ENCODE measurements around the gene CSNK1D. TPM values are rescaled to one million over a fixed set of nuclear protein-coding genes. Genes with fewer than 3 reads are reported as not detected.

Gene CSNK1D
- 100 to 1,000 TPM; 140 to 142 TPM for total RNA-seq

DNA sequence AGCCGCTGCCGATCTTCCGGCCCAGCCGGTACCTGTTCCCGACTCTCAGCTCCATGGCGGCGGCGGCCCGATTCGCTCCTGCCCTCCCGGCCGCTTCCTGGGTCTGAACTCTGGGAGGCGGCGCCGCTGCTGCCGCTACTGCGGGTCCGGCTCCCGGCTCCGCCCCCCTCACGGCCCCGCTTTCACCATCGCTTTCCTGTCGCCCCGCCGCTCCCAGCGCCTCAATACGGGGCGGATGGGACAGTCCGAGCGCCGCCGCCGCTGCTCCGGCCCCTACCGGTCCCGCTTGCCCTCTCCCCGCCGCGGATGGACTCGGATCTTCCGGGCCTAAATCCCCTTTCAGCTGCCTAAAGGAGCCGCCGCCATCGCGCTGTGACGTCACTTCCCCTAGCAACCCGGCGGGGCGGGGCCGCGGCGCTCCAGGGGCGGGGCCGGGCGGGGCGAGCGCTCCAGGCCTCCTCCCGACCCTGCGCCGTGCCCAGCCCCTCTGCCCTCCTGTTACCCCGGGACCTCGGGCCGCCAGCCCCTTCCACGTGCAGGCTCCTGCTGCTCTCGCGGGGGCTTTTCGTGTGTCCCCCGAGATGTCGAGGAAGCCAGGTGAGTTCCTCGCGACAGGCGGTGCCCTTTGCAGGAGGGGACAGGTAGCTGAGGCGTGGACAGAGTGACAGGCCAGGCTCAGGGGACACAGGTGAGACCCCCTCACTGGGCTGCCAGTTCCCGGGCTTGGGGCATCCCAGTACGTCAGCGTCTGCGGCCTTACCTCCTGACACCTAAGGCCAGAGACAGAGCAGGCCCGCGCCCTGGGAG lies at the start of gene CSNK1D:
CSNK1D (minus strand) TSS at position 374 of the 807 bp plus-strand sequence; CDS start at position 55, 319 bp downstream.
- Mint-ChIP-seq H3K27ac (peak within 1 kb of the TSS; percentile 99), H3K4me3 (peak within 1 kb of the TSS; percentile 93), H3K9me3 (no peaks in the 10 kb centered on the region), H3K36me3 (ENCODE audit: low read depth) (peaks cover 48% of the 10 kb centered on the region), H3K27me3 (no peaks in the 10 kb centered on the region), H3K4me1 (peaks cover 36% of the 10 kb centered on the region)
- peak; percentile 91 for ATAC-seq (replicated peaks)

DNA sequence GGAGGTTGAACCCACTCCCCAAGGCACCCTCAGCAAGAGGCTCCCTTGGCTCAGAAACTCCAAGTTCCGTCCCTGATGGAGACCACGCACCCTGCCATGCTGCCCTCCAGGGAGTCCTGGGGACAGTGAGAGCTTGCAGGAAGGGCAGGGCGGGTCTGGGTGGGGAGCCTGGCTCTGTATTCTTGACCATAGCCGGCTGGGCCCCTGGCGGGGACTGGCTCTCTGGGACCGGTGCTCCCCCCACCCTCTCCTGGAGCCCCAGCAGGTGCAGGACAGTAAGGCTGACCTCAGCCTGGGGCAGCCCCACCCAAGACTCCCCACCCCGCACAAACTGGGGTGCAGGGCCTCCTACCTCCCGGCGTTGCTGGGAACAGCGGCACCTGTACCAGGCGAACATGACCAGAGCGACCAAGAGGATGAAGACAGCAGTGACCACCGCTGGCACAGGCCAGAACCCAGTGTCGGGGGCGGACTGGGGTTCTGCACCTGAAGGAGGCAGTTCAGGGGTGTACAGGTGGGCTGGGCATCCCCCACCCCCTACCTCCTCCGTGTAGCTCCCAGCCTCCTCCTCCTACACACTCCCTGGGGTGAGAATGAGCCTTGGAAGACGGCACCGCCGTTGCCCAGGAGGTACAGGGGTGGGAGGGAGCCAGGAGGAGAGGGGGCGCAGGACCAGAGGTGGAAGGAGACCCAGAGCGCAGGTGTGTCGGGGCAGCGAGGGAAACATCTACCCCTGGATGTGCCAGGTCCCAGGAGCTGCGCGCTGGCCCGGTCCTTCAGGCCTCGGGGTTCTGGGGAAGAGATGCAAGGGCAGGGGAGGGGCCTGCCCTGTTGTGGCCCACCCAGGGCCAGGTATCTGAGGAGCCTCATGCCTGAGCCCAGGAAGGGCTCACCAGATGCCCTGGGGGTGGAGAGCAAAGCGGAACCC lies 49.3 kb upstream of the CSNK1D start:
- H3K36me3 Mint-ChIP-seq (ENCODE audit: low read depth) = peaks cover 52% of the 10 kb centered on the region
- H3K4me3 Mint-ChIP-seq = no peak overlapping the region
- no peak for ATAC-seq (replicated peaks)
- no peaks in the 10 kb centered on the region for H3K9me3 Mint-ChIP-seq
- H3K4me1 Mint-ChIP-seq = peaks cover 9% of the 10 kb centered on the region
- no peaks in the 10 kb centered on the region for H3K27me3 Mint-ChIP-seq
- H3K27ac Mint-ChIP-seq = no peak overlapping the region

DNA sequence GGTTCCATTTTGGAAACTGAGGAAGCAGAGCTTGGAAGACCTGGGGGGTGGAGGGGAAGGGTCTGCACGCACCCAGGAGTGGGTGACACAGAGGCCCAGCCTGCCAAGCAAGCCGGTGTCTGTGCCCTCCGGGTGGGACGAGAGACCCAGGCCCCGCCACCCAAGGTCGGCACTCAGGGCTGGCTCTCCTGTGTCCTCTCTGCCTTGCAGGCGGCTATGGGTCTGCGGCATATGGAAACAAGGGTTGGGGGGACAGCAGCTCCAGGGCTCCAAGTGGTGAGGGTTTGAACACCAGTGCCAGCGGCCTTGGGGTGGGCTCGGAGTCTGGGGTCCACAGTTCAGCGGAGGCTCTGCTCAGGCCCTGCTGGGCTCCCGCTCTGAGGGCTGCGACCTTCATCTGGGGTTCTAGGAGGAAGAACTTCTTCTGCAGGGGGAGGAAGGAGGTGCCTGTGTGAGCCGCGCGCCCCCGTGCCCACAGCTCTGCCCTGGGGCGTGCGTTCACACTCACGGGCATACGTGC lies 48.5 kb upstream of the CSNK1D start:
- Mint-ChIP-seq H3K36me3 (ENCODE audit: low read depth) (peaks cover 59% of the 10 kb centered on the region), H3K4me3 (no peak overlapping the region), H3K9me3 (no peaks in the 10 kb centered on the region), H3K27me3 (no peaks in the 10 kb centered on the region), H3K4me1 (peaks cover 9% of the 10 kb centered on the region), H3K27ac (no peak overlapping the region)
- peak; percentile 25 for ATAC-seq (replicated peaks)

DNA sequence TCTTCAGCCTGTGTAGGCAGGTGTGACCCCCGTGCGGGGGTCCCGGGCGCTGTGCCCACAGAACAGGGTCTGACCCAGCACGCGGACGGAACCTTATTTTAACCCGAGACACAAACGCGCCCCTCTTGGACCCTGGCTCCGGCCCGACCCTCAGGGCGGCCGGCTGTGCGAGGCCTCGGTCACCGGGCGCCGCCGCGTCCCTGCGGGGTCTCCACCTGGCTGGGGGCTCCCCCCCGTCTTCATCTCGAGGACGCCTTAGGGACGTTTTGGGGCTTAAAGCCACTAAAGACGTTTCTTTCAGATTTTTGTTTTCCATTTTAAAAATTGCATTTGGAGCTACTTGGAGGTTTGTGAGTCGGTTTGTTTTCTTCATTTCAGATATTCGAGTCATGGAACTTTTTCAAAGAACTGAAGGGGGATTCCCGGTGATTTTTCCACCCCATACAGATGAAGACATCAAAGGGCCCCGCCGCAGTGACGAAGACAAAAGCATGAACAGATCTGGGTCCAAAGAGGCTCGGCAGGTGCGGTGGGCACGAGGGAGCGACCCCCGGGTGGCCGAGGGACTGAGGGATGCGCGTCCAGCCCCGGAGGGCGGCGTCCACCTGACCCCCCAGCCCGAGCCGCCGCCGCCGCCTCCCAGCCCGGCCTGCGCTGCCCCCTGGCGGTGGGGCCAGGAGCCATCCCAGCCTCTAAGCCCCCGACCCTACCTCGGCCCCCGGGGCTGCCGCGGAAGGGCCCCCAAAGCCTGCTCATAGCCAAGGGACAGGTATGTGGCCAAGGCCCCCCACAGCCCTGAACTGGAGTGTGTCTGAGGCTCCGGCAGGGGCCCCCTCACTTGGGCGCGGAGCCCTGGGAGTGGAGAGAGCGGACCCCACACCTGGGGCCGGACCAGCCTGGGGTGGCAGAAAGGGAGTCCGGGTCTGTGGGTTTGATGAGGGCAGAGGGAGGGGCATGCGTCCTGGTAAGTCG lies 47.7 kb upstream of the CSNK1D start:
- no peak overlapping the region for H3K27ac Mint-ChIP-seq

DNA sequence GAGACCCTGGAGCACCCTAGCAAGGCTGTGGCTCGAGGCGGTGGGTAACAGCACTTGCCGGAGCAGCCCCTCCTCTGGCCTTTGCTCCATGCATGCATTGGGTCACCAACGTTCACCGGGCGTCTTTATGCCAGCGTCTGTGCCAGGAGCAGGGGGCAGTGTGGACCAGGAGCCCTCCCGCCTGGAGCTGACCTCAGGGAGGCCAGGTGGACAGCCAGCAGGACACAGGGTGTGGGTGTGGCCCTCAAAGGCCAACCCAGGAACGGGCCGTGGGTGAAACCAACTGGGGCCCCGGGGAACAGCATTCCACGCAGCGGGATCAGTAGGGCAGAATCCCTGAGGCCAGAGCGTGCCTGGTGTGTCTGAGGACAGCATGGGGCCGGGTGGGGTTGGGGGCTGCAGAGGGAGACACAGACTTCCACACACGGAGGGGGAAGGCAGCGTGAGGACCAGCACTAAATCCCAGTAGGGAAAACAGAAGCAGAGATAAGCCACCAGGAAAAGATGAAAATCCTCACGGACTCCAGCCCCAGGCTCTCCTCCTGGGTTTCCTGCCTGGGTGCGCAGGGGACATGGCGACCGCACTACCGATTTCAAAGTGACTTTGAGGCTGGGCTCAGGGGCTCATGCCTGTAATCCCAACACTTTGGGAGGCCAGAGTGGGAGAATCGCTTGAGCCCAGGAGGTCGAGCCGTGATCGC lies 46.8 kb upstream of the CSNK1D start:
- peaks cover 68% of the 10 kb centered on the region for H3K36me3 Mint-ChIP-seq (ENCODE audit: low read depth)
- no peaks in the 10 kb centered on the region for H3K27me3 Mint-ChIP-seq
- H3K4me3 Mint-ChIP-seq = no peak overlapping the region
- ATAC-seq (replicated peaks) = no peak
- peaks cover 9% of the 10 kb centered on the region for H3K4me1 Mint-ChIP-seq
- H3K9me3 Mint-ChIP-seq = no peaks in the 10 kb centered on the region
- no peak overlapping the region for H3K27ac Mint-ChIP-seq

More for the DNA sequence above, 47.7 kb upstream of the CSNK1D start:
- H3K9me3 Mint-ChIP-seq = no peaks in the 10 kb centered on the region
- H3K27me3 Mint-ChIP-seq = no peaks in the 10 kb centered on the region
- peaks cover 64% of the 10 kb centered on the region for H3K36me3 Mint-ChIP-seq (ENCODE audit: low read depth)
- H3K4me3 Mint-ChIP-seq = no peak overlapping the region
- H3K4me1 Mint-ChIP-seq = peaks cover 9% of the 10 kb centered on the region
- peak; percentile 42 for ATAC-seq (replicated peaks)

DNA sequence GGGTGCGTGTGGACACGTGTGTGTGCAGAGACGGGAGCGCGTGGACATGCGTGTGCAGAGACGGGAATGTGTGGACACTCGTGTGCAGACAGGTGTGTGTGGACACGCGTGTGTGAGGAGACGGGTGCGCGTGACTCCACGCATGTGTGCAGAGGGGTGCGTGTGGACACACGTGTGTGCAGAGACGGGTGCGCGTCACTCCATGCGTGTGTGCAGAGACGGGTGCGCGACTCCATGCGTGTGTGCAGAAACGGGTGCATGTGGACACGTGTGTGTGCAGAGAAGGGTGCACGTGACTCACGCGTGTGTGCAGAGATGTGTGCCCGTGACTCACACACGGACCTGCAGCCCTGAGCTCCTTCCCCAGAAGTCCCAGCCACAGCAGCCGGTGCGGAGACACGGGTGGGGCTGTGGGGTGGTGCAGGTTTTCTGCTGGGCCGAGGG lies 46.1 kb upstream of the CSNK1D start:
- Mint-ChIP-seq H3K4me3 (no peak overlapping the region), H3K4me1 (peaks cover 9% of the 10 kb centered on the region), H3K27me3 (no peaks in the 10 kb centered on the region), H3K9me3 (no peaks in the 10 kb centered on the region), H3K27ac (no peak overlapping the region), H3K36me3 (ENCODE audit: low read depth) (peaks cover 68% of the 10 kb centered on the region)
- no peak for ATAC-seq (replicated peaks)

DNA sequence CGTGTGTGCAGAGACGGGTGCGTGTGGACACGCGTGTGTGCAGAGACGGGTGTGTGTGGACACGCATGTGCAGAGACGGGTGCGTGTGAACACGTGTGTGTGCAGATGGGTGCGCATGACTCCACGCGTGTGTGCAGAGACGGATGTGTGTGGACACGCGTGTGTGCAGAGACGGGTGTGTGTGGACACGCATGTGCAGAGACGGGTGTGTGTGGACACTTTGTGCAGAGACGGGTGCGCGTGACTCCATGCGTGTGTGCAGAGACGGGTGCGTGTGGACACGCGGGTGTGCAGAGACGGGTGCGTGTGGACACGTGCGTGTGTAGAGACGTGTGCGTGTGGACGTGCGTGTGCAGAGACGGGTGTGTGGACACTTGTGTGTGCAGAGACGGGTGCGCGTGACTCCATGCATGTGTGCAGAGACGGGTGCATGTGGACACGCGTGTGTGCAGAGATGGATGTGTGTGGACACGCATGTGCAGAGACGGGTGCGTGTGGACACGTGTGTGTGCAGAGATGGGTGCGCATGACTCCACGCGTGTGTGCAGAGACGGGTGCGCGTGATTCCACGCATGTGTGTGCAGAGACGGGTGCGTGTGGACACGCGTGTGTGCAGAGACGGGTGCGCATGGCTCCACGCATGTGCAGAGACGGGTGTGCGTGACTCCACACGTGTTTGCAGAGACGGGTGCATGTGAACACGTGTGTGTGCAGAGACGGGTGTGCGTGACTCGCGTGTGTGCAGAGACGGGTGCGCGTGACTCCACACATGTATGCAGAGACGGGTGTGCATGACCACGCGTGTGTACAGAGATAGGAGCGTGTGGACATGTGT lies 45.5 kb upstream of the CSNK1D start:
- H3K4me1 Mint-ChIP-seq = peaks cover 9% of the 10 kb centered on the region
- no peak for ATAC-seq (replicated peaks)
- H3K36me3 Mint-ChIP-seq (ENCODE audit: low read depth) = peaks cover 68% of the 10 kb centered on the region
- H3K4me3 Mint-ChIP-seq = no peak overlapping the region
- no peaks in the 10 kb centered on the region for H3K27me3 Mint-ChIP-seq
- H3K9me3 Mint-ChIP-seq = no peaks in the 10 kb centered on the region
- no peak overlapping the region for H3K27ac Mint-ChIP-seq

DNA sequence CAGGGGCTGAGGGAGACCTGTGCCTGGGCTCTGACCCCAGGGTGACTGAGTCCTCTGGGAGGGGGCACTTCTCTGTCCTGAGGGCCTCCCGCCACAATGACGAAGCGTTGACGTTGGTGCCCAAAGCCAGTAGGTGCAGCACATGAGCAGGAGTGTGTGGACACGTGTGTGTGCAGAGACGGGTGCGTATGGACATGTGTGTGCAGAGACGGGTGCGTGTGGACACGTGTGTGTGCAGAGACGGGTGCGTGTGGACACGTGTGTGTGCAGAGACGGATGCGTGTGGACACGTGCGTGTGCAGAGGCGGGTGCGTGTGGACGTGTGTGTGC lies 44.6 kb upstream of the CSNK1D start:
- H3K9me3 Mint-ChIP-seq = no peaks in the 10 kb centered on the region
- H3K27me3 Mint-ChIP-seq = no peaks in the 10 kb centered on the region
- ATAC-seq (replicated peaks) = no peak
- H3K27ac Mint-ChIP-seq = no peak overlapping the region
- H3K4me3 Mint-ChIP-seq = no peak overlapping the region
- peaks cover 6% of the 10 kb centered on the region for H3K4me1 Mint-ChIP-seq
- H3K36me3 Mint-ChIP-seq (ENCODE audit: low read depth) = peaks cover 68% of the 10 kb centered on the region

DNA sequence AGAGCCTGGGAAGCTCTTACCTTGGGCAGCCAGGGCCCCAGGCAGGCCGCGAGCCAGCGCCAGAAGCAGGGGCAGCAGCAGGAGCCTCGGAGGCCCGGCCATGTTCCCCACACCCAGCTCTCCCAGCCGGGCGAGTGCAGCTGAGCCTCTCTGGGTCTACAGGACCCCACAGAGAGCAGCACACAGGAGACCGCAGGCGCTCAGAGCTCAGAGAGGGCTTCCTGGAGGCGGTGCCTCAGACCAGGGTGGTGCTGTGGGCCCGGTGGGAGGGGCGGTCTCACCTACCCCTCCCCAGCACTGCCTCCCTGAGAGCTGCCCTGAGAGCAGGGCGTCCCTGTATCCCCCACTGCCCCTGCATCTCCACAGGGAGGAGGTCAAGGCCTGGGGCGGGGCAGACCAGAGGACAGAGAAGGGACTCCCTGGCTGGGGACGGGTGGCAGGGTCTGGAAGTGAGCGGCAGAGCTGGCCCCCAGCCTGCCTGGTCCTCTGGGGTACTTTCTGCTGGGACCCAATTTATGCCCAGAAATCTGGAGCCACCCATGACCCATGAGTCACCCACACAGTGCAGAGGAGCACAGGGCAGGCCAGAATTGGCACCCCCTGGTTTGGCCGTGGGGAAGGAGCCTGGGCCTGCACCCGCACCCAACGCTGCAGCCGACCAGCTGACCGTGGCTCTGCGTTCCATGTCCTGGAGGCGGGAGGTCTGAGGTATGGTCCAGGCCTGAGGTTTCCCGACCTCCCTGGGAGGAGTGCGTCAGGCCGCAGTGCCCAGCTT lies 44.1 kb upstream of the CSNK1D start, which contains the start of gene CD7:
CD7 (minus strand) TSS at position 215 of the 775 bp plus-strand sequence; CDS start at position 102, 113 bp downstream.
- H3K27me3 Mint-ChIP-seq = no peaks in the 10 kb centered on the region
- ATAC-seq (replicated peaks) = peak; percentile 70
- peaks cover 6% of the 10 kb centered on the region for H3K4me1 Mint-ChIP-seq
- peaks cover 63% of the 10 kb centered on the region for H3K36me3 Mint-ChIP-seq (ENCODE audit: low read depth)
- no peaks in the 10 kb centered on the region for H3K9me3 Mint-ChIP-seq
- no peak within 1 kb of the TSS for H3K27ac Mint-ChIP-seq
- H3K4me3 Mint-ChIP-seq = no peak within 1 kb of the TSS

DNA sequence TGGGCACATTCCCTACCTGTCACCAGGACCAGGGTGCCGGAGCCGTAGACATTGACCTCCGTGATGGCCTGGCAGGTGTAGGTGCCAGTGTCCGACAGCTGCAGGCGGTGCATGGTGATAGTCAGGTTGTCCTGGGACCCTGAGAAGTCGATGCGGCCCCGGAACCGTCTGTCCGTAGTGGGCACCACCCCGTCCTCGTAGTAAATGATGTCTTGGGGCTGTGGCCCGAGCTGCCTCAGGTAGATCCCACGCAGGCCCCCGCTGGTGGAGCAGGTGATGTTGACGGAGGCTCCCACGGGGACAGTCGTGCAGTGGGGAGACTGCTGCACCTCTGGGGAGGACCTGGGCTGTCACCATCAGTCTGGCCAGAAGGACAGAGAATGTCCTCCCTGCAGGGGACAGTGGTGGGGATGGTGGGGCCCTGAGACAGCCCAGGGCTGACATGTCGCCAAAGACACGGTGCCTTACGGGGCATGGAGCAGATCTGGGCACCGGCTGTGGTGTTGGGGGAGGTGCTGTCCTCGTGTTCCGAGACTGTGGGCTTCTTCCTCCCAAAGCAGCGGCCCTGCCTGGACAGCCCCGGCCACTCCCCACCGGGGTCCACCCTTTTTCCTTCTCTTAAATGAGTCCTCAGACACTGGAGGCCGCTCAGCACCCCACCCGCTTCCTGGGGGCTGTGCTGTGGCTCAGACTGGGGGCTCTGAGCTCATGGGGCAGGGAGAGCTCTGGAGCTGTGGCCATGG lies 43.3 kb upstream of the CSNK1D start:
- ATAC-seq (replicated peaks) = peak; percentile 18
- no peak overlapping the region for H3K4me3 Mint-ChIP-seq
- no peak overlapping the region for H3K27ac Mint-ChIP-seq
- H3K4me1 Mint-ChIP-seq = peaks cover 6% of the 10 kb centered on the region
- no peaks in the 10 kb centered on the region for H3K9me3 Mint-ChIP-seq
- H3K27me3 Mint-ChIP-seq = no peaks in the 10 kb centered on the region
- peaks cover 56% of the 10 kb centered on the region for H3K36me3 Mint-ChIP-seq (ENCODE audit: low read depth)

DNA sequence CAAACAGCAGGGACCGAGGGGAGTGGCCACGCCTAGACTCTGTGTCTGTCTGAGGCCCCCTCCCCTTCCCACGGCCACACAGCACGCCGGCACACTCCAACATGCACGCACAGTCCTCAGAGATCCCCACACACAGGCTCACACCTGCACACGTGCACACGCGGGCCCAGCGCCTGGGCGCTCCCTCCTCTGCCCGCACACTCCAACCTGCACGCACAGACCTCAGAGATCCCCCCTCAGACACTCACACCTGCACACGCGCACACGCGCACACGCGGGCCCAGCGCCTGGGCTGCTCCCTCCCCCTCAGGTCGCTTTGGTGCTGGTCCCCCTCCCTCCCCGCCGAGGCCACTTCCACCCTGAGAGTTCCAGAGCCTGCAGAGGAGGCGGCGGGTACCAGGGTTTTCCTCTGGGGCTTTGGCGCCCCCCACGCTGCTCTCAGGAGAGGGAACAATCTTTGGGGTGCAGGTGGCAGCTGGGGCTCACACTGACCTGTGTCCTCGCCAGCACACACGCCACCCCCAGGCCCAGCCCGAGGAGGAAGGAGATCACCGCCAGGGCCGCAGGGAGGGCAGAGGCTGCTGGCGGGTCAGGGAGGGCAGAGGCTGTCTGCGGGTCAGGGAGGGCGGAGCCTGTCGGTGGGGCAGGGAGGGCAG lies 42.3 kb upstream of the CSNK1D start:
- peaks cover 46% of the 10 kb centered on the region for H3K36me3 Mint-ChIP-seq (ENCODE audit: low read depth)
- H3K27me3 Mint-ChIP-seq = no peaks in the 10 kb centered on the region
- no peak overlapping the region for H3K27ac Mint-ChIP-seq
- ATAC-seq (replicated peaks) = peak; percentile 67
- H3K9me3 Mint-ChIP-seq = no peaks in the 10 kb centered on the region
- H3K4me3 Mint-ChIP-seq = no peak overlapping the region
- H3K4me1 Mint-ChIP-seq = peaks cover under 1% of the 10 kb centered on the region
